ENCODE results near the gene ADSS1. TPM values are rescaled to one million over a fixed set of nuclear protein-coding genes. Genes with fewer than 3 reads are reported as not detected.

The ADSS1 gene
- polyA plus RNA-seq, 2 donors, result 5.8 to 10.2 TPM

GRCh38 chr14:104778694-104779331 lies 54.8 kb downstream of the ADSS1 start:
- peaks cover 0 to 8% of the 10 kb centered on the region in 2 donors for H3K4me1 ChIP-seq (ENCODE audit: control insufficient read depth in 2 of 2, insufficient read depth in 2 of 2, low read length in 1 of 2)
- H3K9me3 ChIP-seq (ENCODE audit: control insufficient read depth in 2 of 2, insufficient read depth in 1 of 2, low read depth in 1 of 2, low read length in 1 of 2), result no peaks in the 10 kb centered on the region
- 87% methylated on average over 15 of the region's 15 CpGs for WGBS, 2 donors
- peaks cover 0 to 37% of the 10 kb centered on the region in 2 donors for H3K36me3 ChIP-seq (ENCODE audit: control insufficient read depth in 2 of 2, insufficient read depth in 2 of 2, low read length in 1 of 2)
- H3K27ac ChIP-seq (ENCODE audit: low read depth in 2 of 2, low read length in 1 of 2), result no peak overlapping the region
- no peak overlapping the region for H3K4me3 ChIP-seq (ENCODE audit: low read depth in 1 of 2, low read length in 2 of 2)
- no peaks in the 10 kb centered on the region for H3K27me3 ChIP-seq (ENCODE audit: control insufficient read depth in 1 of 2, insufficient read depth in 2 of 2, low read length in 2 of 2)

GRCh38 chr14:104779776-104780512 lies 55.9 kb downstream of the ADSS1 start:
- Histone ChIP-seq H3K4me1 (ENCODE audit: control insufficient read depth in 2 of 2, insufficient read depth in 2 of 2, low read length in 1 of 2) (peaks cover 0 to 8% of the 10 kb centered on the region in 2 donors), H3K4me3 (ENCODE audit: low read depth in 1 of 2, low read length in 2 of 2) (no peak overlapping the region), H3K27ac (ENCODE audit: low read depth in 2 of 2, low read length in 1 of 2) (no peak overlapping the region), H3K27me3 (ENCODE audit: control insufficient read depth in 1 of 2, insufficient read depth in 2 of 2, low read length in 2 of 2) (no peaks in the 10 kb centered on the region), H3K9me3 (ENCODE audit: control insufficient read depth in 2 of 2, insufficient read depth in 1 of 2, low read depth in 1 of 2, low read length in 1 of 2) (no peaks in the 10 kb centered on the region), H3K36me3 (ENCODE audit: control insufficient read depth in 2 of 2, insufficient read depth in 2 of 2, low read length in 1 of 2) (peaks cover 0 to 38% of the 10 kb centered on the region in 2 donors)
- WGBS, 2 donors, result 91 to 92% methylated on average over 32 of the region's 32 CpGs

DNA sequence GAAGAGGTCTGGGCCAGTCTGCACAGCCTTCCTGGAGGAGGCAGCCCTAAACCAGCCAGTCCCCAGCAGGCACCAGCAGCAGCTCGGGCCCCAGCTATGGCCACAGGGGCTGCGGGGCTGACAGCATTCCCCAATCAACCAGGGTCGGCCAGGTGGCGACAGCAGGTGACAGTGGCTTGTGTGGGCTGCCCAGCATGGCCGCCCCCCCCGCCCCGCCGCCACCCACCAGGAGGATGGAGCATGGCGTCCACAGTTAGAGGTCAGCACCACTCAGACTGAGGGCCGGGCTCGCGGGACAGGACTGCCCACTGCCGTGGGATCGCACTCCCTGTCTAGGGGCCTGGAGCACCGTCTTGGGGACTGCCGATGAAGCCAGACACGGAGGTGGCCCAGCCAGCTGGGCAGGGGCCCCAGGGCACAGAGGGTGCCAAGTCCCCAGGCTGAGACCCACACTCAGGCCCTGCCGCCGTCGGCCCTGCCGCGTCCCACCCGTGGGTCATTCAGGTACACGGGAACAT lies 56.5 kb downstream of the ADSS1 start:
- H3K27me3 ChIP-seq (ENCODE audit: control insufficient read depth in 1 of 2, insufficient read depth in 2 of 2, low read length in 2 of 2), result no peaks in the 10 kb centered on the region
- H3K9me3 ChIP-seq (ENCODE audit: control insufficient read depth in 2 of 2, insufficient read depth in 1 of 2, low read depth in 1 of 2, low read length in 1 of 2), result no peaks in the 10 kb centered on the region
- H3K27ac ChIP-seq (ENCODE audit: low read depth in 2 of 2, low read length in 1 of 2), result no peak overlapping the region
- H3K4me1 ChIP-seq (ENCODE audit: control insufficient read depth in 2 of 2, insufficient read depth in 2 of 2, low read length in 1 of 2), result peaks cover 0 to 6% of the 10 kb centered on the region in 2 donors
- no peak overlapping the region for H3K4me3 ChIP-seq (ENCODE audit: low read depth in 1 of 2, low read length in 2 of 2)
- H3K36me3 ChIP-seq (ENCODE audit: control insufficient read depth in 2 of 2, insufficient read depth in 2 of 2, low read length in 1 of 2), result peaks cover 0 to 34% of the 10 kb centered on the region in 2 donors
- 89 to 91% methylated on average over 24 of the region's 24 CpGs for WGBS, 2 donors

DNA sequence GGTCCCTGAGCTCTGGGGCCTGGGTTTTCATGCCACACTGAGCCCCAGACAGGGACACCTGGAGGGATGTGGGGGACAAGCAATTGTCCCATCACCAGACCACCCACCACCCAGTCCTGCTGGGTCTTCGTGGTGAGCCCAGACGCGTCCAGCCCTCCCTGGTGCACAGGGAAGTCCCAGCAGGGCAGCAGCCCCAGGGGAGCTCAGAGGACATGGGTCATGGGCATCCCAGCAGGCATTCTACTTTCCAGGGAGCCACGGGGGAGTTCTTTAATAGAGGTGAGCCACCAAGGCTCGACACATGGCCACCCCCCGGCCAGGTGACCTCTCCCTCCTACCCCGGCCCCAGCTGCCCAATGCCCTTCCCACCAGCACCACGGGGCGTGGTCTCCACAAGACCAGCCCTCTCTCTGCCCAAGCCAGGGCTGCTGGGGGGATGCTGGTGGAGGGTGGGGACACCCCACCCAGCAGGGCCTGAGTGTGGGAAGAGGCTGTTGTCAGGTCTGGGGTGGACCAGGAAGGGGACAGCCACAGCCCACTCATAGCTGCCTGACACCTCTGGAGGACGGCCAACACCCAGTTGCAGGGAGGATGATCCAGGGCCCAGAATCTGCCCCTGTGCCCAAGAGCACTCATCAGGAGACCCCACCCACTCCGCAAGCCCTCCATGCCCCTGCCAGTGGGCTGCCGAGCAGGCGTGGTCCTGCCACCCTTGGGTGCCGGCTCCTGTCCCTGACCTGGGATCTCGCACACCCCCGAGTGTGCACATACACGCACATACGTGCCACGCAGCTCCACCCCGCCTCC lies 57.4 kb downstream of the ADSS1 start:
- H3K27ac ChIP-seq (ENCODE audit: low read depth in 2 of 2, low read length in 1 of 2), result no peak overlapping the region
- no peaks in the 10 kb centered on the region for H3K27me3 ChIP-seq (ENCODE audit: control insufficient read depth in 1 of 2, insufficient read depth in 2 of 2, low read length in 2 of 2)
- H3K36me3 ChIP-seq (ENCODE audit: control insufficient read depth in 2 of 2, insufficient read depth in 2 of 2, low read length in 1 of 2), result peaks cover 0 to 28% of the 10 kb centered on the region in 2 donors
- no peak overlapping the region for H3K4me3 ChIP-seq (ENCODE audit: low read depth in 1 of 2, low read length in 2 of 2)
- H3K9me3 ChIP-seq (ENCODE audit: control insufficient read depth in 2 of 2, insufficient read depth in 1 of 2, low read depth in 1 of 2, low read length in 1 of 2), result no peaks in the 10 kb centered on the region
- peaks cover 0 to 6% of the 10 kb centered on the region in 2 donors for H3K4me1 ChIP-seq (ENCODE audit: control insufficient read depth in 2 of 2, insufficient read depth in 2 of 2, low read length in 1 of 2)
- WGBS, 2 donors, result 86 to 88% methylated on average over 20 of the region's 20 CpGs

- Histone ChIP-seq H3K27me3 (ENCODE audit: control insufficient read depth in 1 of 2, insufficient read depth in 2 of 2, low read length in 2 of 2) (no peaks in the 10 kb centered on the region), H3K27ac (ENCODE audit: low read depth in 2 of 2, low read length in 1 of 2) (no peak overlapping the region), H3K4me1 (ENCODE audit: control insufficient read depth in 2 of 2, insufficient read depth in 2 of 2, low read length in 1 of 2) (peaks cover 2 to 8% of the 10 kb centered on the region in 2 donors), H3K9me3 (ENCODE audit: control insufficient read depth in 2 of 2, insufficient read depth in 1 of 2, low read depth in 1 of 2, low read length in 1 of 2) (no peaks in the 10 kb centered on the region), H3K4me3 (ENCODE audit: low read depth in 1 of 2, low read length in 2 of 2) (no peak overlapping the region), H3K36me3 (ENCODE audit: control insufficient read depth in 2 of 2, insufficient read depth in 2 of 2, low read length in 1 of 2) (peaks cover 0 to 22% of the 10 kb centered on the region in 2 donors)
- WGBS, 2 donors, result 89 to 90% methylated on average over 27 to 28 of the region's 28 CpGs
These were observed 58.2 kb downstream of the ADSS1 start for GRCh38 chr14:104782086-104782807.

DNA sequence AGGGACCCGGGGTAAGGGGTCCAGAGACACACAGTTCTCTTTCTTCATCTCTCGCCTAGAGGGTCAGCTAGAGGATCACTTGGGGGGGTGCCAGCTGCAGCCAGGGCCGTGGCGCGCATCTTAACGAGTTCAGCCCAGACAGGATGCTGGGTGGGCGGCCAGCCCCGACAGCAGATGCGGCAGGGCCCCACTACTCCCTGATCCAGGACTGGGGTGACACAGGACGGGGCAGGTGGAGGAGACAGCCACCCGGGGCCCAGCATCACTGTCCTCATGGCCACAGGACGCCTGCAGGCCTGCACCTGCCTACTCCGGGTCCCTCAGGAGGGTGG lies 58.7 kb downstream of the ADSS1 start:
- H3K9me3 ChIP-seq (ENCODE audit: control insufficient read depth in 2 of 2, insufficient read depth in 1 of 2, low read depth in 1 of 2, low read length in 1 of 2), result no peaks in the 10 kb centered on the region
- no peak overlapping the region for H3K27ac ChIP-seq (ENCODE audit: low read depth in 2 of 2, low read length in 1 of 2)
- no peaks in the 10 kb centered on the region for H3K27me3 ChIP-seq (ENCODE audit: control insufficient read depth in 1 of 2, insufficient read depth in 2 of 2, low read length in 2 of 2)
- H3K4me1 ChIP-seq (ENCODE audit: control insufficient read depth in 2 of 2, insufficient read depth in 2 of 2, low read length in 1 of 2), result peaks cover 4 to 10% of the 10 kb centered on the region in 2 donors
- H3K36me3 ChIP-seq (ENCODE audit: control insufficient read depth in 2 of 2, insufficient read depth in 2 of 2, low read length in 1 of 2), result peaks cover 0 to 24% of the 10 kb centered on the region in 2 donors
- 83 to 89% methylated on average over 12 to 13 of the region's 13 CpGs for WGBS, 2 donors
- H3K4me3 ChIP-seq (ENCODE audit: low read depth in 1 of 2, low read length in 2 of 2), result no peak overlapping the region

DNA sequence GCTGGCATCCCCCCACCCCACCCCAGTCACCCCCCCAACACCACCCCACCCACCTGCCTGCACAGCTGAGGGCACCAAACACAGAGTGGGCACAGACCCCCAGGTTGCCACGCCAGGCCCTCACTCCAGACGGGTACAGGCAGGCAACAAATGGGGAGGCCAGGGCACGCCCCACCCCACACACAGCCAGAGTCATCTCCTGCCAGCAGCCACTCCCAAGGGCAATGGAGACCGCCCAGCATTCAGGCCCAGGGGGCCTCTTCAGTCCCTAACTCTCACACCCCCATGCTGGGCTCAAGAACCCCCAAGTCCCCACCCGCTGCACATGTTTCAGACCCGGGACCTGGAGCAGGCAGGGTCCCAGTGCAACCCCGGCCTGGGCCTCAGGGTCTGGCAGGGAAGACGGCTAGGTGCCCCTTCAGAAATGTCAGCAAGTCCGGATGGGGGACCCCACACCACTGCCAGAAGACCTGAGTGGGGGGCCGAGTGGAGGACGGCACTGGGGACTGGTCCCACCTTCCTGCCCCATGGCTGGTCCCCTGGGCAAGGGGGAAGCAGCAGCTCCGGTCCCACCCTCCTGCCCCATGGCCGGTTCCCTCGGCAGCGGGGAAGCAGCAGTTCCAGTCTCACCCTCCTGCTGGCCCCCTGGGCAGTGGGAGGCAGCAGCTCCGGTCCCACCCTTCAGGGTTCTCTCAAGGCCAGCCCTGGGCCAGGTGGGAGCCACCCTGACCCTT lies 59.6 kb downstream of the ADSS1 start:
- Histone ChIP-seq H3K4me3 (ENCODE audit: low read depth in 1 of 2, low read length in 2 of 2) (no peak overlapping the region), H3K9me3 (ENCODE audit: control insufficient read depth in 2 of 2, insufficient read depth in 1 of 2, low read depth in 1 of 2, low read length in 1 of 2) (no peaks in the 10 kb centered on the region), H3K27ac (ENCODE audit: low read depth in 2 of 2, low read length in 1 of 2) (no peak overlapping the region), H3K4me1 (ENCODE audit: control insufficient read depth in 2 of 2, insufficient read depth in 2 of 2, low read length in 1 of 2) (peaks cover 5 to 13% of the 10 kb centered on the region in 2 donors), H3K27me3 (ENCODE audit: control insufficient read depth in 1 of 2, insufficient read depth in 2 of 2, low read length in 2 of 2) (no peaks in the 10 kb centered on the region), H3K36me3 (ENCODE audit: control insufficient read depth in 2 of 2, insufficient read depth in 2 of 2, low read length in 1 of 2) (peaks cover 0 to 26% of the 10 kb centered on the region in 2 donors)
- WGBS, 2 donors, result 70 to 84% methylated on average over 16 of the region's 16 CpGs

DNA sequence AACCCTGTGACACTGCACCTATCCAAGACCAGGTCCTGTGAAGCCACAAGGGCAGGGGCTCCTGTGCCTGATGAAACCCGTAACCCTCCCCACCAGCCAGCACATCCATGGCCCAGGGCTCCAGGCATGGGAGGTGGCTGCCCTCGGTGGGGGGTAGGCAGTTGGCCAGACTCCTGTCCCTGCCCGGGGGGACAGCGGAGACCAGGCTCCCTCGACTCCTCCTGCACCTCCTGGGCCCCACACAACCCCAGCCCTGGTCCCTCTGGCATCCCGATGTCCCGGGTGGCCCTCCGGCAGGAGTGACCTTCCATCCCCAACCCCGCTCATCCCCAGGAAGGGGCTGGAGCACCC lies 60.2 kb downstream of the ADSS1 start:
- H3K36me3 ChIP-seq (ENCODE audit: control insufficient read depth in 2 of 2, insufficient read depth in 2 of 2, low read length in 1 of 2), result peaks cover 0 to 31% of the 10 kb centered on the region in 2 donors
- no peaks in the 10 kb centered on the region for H3K27me3 ChIP-seq (ENCODE audit: control insufficient read depth in 1 of 2, insufficient read depth in 2 of 2, low read length in 2 of 2)
- peaks cover 6 to 11% of the 10 kb centered on the region in 2 donors for H3K4me1 ChIP-seq (ENCODE audit: control insufficient read depth in 2 of 2, insufficient read depth in 2 of 2, low read length in 1 of 2)
- no peak overlapping the region for H3K4me3 ChIP-seq (ENCODE audit: low read depth in 1 of 2, low read length in 2 of 2)
- no peaks in the 10 kb centered on the region for H3K9me3 ChIP-seq (ENCODE audit: control insufficient read depth in 2 of 2, insufficient read depth in 1 of 2, low read depth in 1 of 2, low read length in 1 of 2)
- WGBS, 2 donors, result 76 to 79% methylated on average over 9 of the region's 9 CpGs
- H3K27ac ChIP-seq (ENCODE audit: low read depth in 2 of 2, low read length in 1 of 2), result no peak overlapping the region

All from esophagus (tissue), 2 donors.